ENCODE results near the gene PPP2R3A. TPM values are rescaled to one million over a fixed set of nuclear protein-coding genes. Genes with fewer than 3 reads are reported as not detected.

Gene PPP2R3A
- total and polyA plus RNA-seq, 2 of the 13 experiments (the other 11 are each of a cell fraction or from before 2014, with no cell fraction given) = 0.07 to 0.12 TPM

- Histone ChIP-seq H3K9ac (ENCODE audit: insufficient read depth, low read depth, low read length) (no peak overlapping the region), H3K27ac (ENCODE audit: extremely low read length, insufficient read depth, low read length) (no peak overlapping the region), H3K79me2 (ENCODE audit: insufficient read depth, low read length) (peaks cover 3% of the 10 kb centered on the region), H3K27me3 (ENCODE audit: control insufficient read depth in 1 of 2, insufficient read depth in 2 of 2, low read length in 2 of 2) (no peaks in the 10 kb centered on the region), H3K36me3 (replicated peaks in 1 of 2; ENCODE audit: control insufficient read depth in 1 of 2, insufficient read depth in 2 of 2, low read length in 2 of 2) (no peaks in the 10 kb centered on the region), H4K20me1 (ENCODE audit: insufficient read depth, low read length) (no peaks in the 10 kb centered on the region), H3K4me3 (replicated peaks in 1 of 3; ENCODE audit: insufficient read depth in 1 of 3, low read depth in 2 of 3, low read length in 3 of 3) (no peak overlapping the region), H2AFZ (ENCODE audit: low read length) (no peak overlapping the region), H3K9me3 (ENCODE audit: low read length) (no peaks in the 10 kb centered on the region), H3K4me1 (ENCODE audit: insufficient read depth, low read length) (peaks cover 12% of the 10 kb centered on the region; the same call in 1 of the 2 replicates), H3K4me2 (ENCODE audit: low read depth, low read length) (no peak overlapping the region)
- no peak for DNase-seq (ENCODE audit: low spot score)
- TF ChIP-seq ZNF775 (CRISPR knock-in tag; IDR thresholded peaks at IDR 0.05; ENCODE audit: borderline replicate concordance) = no peak
- TF ChIP-seq POLR2A (IDR thresholded peaks at IDR 0.05; ENCODE audit: insufficient read depth in 1 of 2, low read depth in 2 of 2, low read length in 2 of 2) = 0 out of 4 replicates have a peak, but pooled peaks of 1 of the 2 experiments have one; percentile 2
- ChIA-PET POLR2A (no interaction called here), CTCF (ENCODE audit: low intra/inter-chr PET ratio, low total read pairs) (no interaction called here)
- intact Hi-C loops (cut with micrococcal nuclease; ENCODE audit: unreplicated experiment) = no loop called here
- ATAC-seq = peak; percentile 23; the same call in 2 of the 3 replicates
- no peak for FAIRE-seq
- BruUV-seq (replicated peaks) = no TSS peak
- in situ Hi-C loops (cut with HindIII; ENCODE audit: extremely low pct_ligation_motif_present, low pct_unique_long_range_greater_than_20kb) = no loop called here
- 97% methylated on average over 4 of the region's 4 CpGs for WGBS (ENCODE audit: low lambda C conversion rate)
These were observed 176.4 kb downstream of the PPP2R3A start for GRCh38 chr3:136141891-136142290.

- H3K9me3 ChIP-seq (ENCODE audit: low read length) = no peaks in the 10 kb centered on the region
- H3K36me3 ChIP-seq (replicated peaks in 1 of 2; ENCODE audit: control insufficient read depth in 1 of 2, insufficient read depth in 2 of 2, low read length in 2 of 2) = no peaks in the 10 kb centered on the region
- H4K20me1 ChIP-seq (ENCODE audit: insufficient read depth, low read length) = no peaks in the 10 kb centered on the region
- POLR2A ChIA-PET = no interaction called here
- H3K79me2 ChIP-seq (ENCODE audit: insufficient read depth, low read length) = peaks cover 6% of the 10 kb centered on the region
- H3K4me3 ChIP-seq (replicated peaks in 1 of 3; ENCODE audit: insufficient read depth in 1 of 3, low read depth in 2 of 3, low read length in 3 of 3) = no peak overlapping the region
- in situ Hi-C loops (cut with HindIII; ENCODE audit: extremely low pct_ligation_motif_present, low pct_unique_long_range_greater_than_20kb) = no loop called here
- peak; percentile 43 for DNase-seq (ENCODE audit: low spot score)
- no peak overlapping the region for H3K27ac ChIP-seq (ENCODE audit: extremely low read length, insufficient read depth, low read length)
- no TSS peak for BruUV-seq (replicated peaks)
- peak; percentile 39 for FAIRE-seq
- H2AFZ ChIP-seq (ENCODE audit: low read length) = no peak overlapping the region
- 47% methylated on average over 3 of the region's 3 CpGs for WGBS (ENCODE audit: low lambda C conversion rate)
- ATAC-seq = peak; percentile 73
- peaks cover 19% of the 10 kb centered on the region for H3K4me1 ChIP-seq (ENCODE audit: insufficient read depth, low read length)
- H3K9ac ChIP-seq (ENCODE audit: insufficient read depth, low read depth, low read length) = no peak overlapping the region
- H3K4me2 ChIP-seq (ENCODE audit: low read depth, low read length) = no peak overlapping the region
- intact Hi-C loops (cut with micrococcal nuclease; ENCODE audit: unreplicated experiment) = no loop called here
- no peaks in the 10 kb centered on the region for H3K27me3 ChIP-seq (ENCODE audit: control insufficient read depth in 1 of 2, insufficient read depth in 2 of 2, low read length in 2 of 2)
- CTCF ChIA-PET (ENCODE audit: low intra/inter-chr PET ratio, low total read pairs) = no interaction called here
- TF ChIP-seq MIER2 (CRISPR knock-in tag; IDR thresholded peaks at IDR 0.05) = no peak
- TF ChIP-seq TBX3 (IDR thresholded peaks at IDR 0.05; ENCODE audit: borderline replicate concordance) = peak; percentile 90
- peak; percentile 77; the same call in 1 of the 2 replicates for TF ChIP-seq FOSL1 (CRISPR knock-in tag; IDR thresholded peaks at IDR 0.05; ENCODE audit: borderline replicate concordance)
- no peak for TF ChIP-seq RELA (CRISPR knock-in tag; IDR thresholded peaks at IDR 0.05)
- TF ChIP-seq STAG1 (CRISPR knock-in tag; IDR thresholded peaks at IDR 0.05) = no peak
- TF ChIP-seq ZBTB44 (CRISPR knock-in tag; IDR thresholded peaks at IDR 0.05) = no peak
- peak; percentile 71; the same call in 1 of the 2 replicates for TF ChIP-seq TBX2 (CRISPR knock-in tag; IDR thresholded peaks at IDR 0.05; ENCODE audit: borderline replicate concordance)
- peak; percentile 79 for TF ChIP-seq JUND (CRISPR knock-in tag; IDR thresholded peaks at IDR 0.05)
- peak; percentile 34 for TF ChIP-seq RBM22 (optimal IDR thresholded peaks at IDR 0.05; ENCODE audit: low read length)
- TF ChIP-seq EP300 (IDR thresholded peaks at IDR 0.05; ENCODE audit: low read depth in 2 of 2, low read length in 2 of 2) = 0 out of 4 replicates have a peak, but pooled peaks of 1 of the 2 experiments have one; percentile 6
- TF ChIP-seq EP300 (CRISPR knock-in tag; IDR thresholded peaks at IDR 0.05; ENCODE audit: borderline replicate concordance) = no peak
- TF ChIP-seq ZNF619 (CRISPR knock-in tag; IDR thresholded peaks at IDR 0.05) = no peak
- 0 out of 2 replicates have a peak, but pooled peaks have one; percentile 40 for TF ChIP-seq JUN (CRISPR knock-in tag; IDR thresholded peaks at IDR 0.05)
- 0 out of 2 replicates have a peak, but pooled peaks have one; percentile 57 for TF ChIP-seq ATF3 (CRISPR knock-in tag; IDR thresholded peaks at IDR 0.05)
- no peak for TF ChIP-seq ATM (IDR thresholded peaks at IDR 0.05; ENCODE audit: borderline replicate concordance)
- no peak for TF ChIP-seq SMARCE1 (IDR thresholded peaks at IDR 0.05; ENCODE audit: borderline replicate concordance)
- TF ChIP-seq BHLHE40 (IDR thresholded peaks at IDR 0.05; ENCODE audit: low read length) = no peak
- TF ChIP-seq DPF2 (CRISPR knock-in tag; IDR thresholded peaks at IDR 0.05; ENCODE audit: borderline replicate concordance, low read depth) = no peak
These were observed 177.1 kb downstream of the PPP2R3A start for GRCh38 chr3:136142592-136142991.

All from HepG2 (cell line).